WTC11 (cell line): ENCODE data around the gene JRKL.

Experiments used
- ETV6 ChIP-seq: sonication (generic); formaldehyde crosslinking; IDR thresholded peaks from 2 replicates; pipeline ENCODE4 v1.8.1; 2022; ENCODE audit warnings: mild to moderate bottlenecking, missing genetic modification reagents
- IRF2 ChIP-seq: sonication (generic); formaldehyde crosslinking; IDR thresholded peaks from 2 replicates; pipeline ENCODE4 v1.8.0; 2022; ENCODE audit warnings: low read depth, missing genetic modification reagents, borderline replicate concordance
- JUN ChIP-seq: sonication (generic); formaldehyde crosslinking; IDR thresholded peaks from 2 replicates; pipeline ENCODE4 v1.8.0; 2023; ENCODE audit warnings: mild to moderate bottlenecking, missing genetic modification reagents
- KAT7 ChIP-seq: sonication (generic); formaldehyde crosslinking; IDR thresholded peaks from 2 replicates; pipeline ENCODE4 v1.8.1; 2023; ENCODE audit warnings: missing genetic modification reagents, mild to moderate bottlenecking, borderline replicate concordance
- ZNF232 ChIP-seq: sonication (generic); formaldehyde crosslinking; IDR thresholded peaks from 2 replicates; pipeline ENCODE4 v1.8.0; 2022; ENCODE audit warnings: mild to moderate bottlenecking, missing genetic modification reagents
- TF ChIP-seq, protein P1 (sequence below): sonication (generic); formaldehyde crosslinking; IDR thresholded peaks from 2 replicates; pipeline ENCODE4 v1.8.0; 2022; ENCODE audit warnings: mild to moderate bottlenecking, missing genetic modification reagents
- TF ChIP-seq, protein P2 (sequence below): fragments of 200-600 bp; IDR thresholded peaks from 2 replicates; pipeline ENCODE4 v1.8.0; 2022; ENCODE audit warnings: antibody characterized with exemption
- TF ChIP-seq, protein P3 (sequence below): sonication (generic); formaldehyde crosslinking; IDR thresholded peaks from 2 replicates; pipeline ENCODE4 v1.8.1; 2023; ENCODE audit warnings: mild to moderate bottlenecking, moderate library complexity, missing genetic modification reagents

DNA sequence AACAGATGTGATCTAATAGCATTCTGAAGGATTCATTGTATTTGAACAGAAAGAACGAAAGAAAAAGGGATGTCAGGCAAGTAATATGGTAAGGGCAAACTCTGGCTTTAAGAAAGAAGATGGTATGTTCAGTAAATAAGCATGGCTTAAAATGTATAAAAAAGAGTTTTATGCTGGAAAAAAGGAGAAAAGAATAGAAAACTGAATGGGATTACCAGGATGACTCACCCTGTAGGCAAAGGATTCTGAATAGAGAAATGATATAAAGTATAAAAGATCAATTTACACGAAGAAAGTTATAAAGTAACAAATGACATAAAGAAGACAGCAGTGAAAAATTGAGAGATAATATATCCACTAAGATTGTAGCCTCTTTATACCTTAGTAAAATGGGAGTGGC is 4.6 kb upstream of the JRKL start:
- TF ChIP-seq, protein P1, sequence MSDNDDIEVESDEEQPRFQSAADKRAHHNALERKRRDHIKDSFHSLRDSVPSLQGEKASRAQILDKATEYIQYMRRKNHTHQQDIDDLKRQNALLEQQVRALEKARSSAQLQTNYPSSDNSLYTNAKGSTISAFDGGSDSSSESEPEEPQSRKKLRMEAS (CRISPR knock-in tag), result no peak
- TF ChIP-seq, protein P2, sequence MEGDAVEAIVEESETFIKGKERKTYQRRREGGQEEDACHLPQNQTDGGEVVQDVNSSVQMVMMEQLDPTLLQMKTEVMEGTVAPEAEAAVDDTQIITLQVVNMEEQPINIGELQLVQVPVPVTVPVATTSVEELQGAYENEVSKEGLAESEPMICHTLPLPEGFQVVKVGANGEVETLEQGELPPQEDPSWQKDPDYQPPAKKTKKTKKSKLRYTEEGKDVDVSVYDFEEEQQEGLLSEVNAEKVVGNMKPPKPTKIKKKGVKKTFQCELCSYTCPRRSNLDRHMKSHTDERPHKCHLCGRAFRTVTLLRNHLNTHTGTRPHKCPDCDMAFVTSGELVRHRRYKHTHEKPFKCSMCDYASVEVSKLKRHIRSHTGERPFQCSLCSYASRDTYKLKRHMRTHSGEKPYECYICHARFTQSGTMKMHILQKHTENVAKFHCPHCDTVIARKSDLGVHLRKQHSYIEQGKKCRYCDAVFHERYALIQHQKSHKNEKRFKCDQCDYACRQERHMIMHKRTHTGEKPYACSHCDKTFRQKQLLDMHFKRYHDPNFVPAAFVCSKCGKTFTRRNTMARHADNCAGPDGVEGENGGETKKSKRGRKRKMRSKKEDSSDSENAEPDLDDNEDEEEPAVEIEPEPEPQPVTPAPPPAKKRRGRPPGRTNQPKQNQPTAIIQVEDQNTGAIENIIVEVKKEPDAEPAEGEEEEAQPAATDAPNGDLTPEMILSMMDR, result no peak
- TF ChIP-seq JUN (CRISPR knock-in tag), result no peak
- no peak for TF ChIP-seq ETV6
- TF ChIP-seq ZNF232, result no peak
- no peak for TF ChIP-seq IRF2
- TF ChIP-seq, protein P3, sequence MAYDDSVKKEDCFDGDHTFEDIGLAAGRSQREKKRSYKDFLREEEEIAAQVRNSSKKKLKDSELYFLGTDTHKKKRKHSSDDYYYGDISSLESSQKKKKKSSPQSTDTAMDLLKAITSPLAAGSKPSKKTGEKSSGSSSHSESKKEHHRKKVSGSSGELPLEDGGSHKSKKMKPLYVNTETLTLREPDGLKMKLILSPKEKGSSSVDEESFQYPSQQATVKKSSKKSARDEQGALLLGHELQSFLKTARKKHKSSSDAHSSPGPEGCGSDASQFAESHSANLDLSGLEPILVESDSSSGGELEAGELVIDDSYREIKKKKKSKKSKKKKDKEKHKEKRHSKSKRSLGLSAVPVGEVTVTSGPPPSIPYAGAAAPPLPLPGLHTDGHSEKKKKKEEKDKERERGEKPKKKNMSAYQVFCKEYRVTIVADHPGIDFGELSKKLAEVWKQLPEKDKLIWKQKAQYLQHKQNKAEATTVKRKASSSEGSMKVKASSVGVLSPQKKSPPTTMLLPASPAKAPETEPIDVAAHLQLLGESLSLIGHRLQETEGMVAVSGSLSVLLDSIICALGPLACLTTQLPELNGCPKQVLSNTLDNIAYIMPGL, result no peak
- no peak for TF ChIP-seq KAT7 (CRISPR knock-in tag)
